NCI-H510A treated with DMSO at 0.1 percent for 48 hours (cell line): ENCODE measurements around the gene MAVS.
A peak's percentile ranks its signal among the peaks of the same experiment; 100 is the strongest.

Source experiments
- DNase-seq: peaks from one replicate; lab custom pipeline; 2025; lab: John Stamatoyannopoulos, UW

The MAVS gene

GRCh38 chr20:3910853-3911252 lies 64.2 kb downstream of the MAVS start:
- no peak for DNase-seq

GRCh38 chr20:3911956-3912355 lies 65.3 kb downstream of the MAVS start:
- DNase-seq, result peak; percentile 72

GRCh38 chr20:3914446-3914845 lies 67.8 kb downstream of the MAVS start:
- DNase-seq, result no peak

- no peak for DNase-seq
Measured at GRCh38 chr20:3915691-3916090, 69.1 kb downstream of the MAVS start.

GRCh38 chr20:3916364-3916763 lies 69.7 kb downstream of the MAVS start:
- DNase-seq, result no peak

GRCh38 chr20:3919352-3919751 lies 72.7 kb downstream of the MAVS start:
- DNase-seq, result no peak

GRCh38 chr20:3922223-3922982 lies 75.8 kb downstream of the MAVS start:
- no peak for DNase-seq

- no peak for DNase-seq
Measured at GRCh38 chr20:3922983-3923339, 76.3 kb downstream of the MAVS start.

GRCh38 chr20:3923818-3924217 lies 77.2 kb downstream of the MAVS start:
- DNase-seq, result no peak

GRCh38 chr20:3924304-3925112 lies 77.9 kb downstream of the MAVS start:
- DNase-seq, result no peak

GRCh38 chr20:3925113-3925695 lies 78.6 kb downstream of the MAVS start:
- no peak for DNase-seq
